Measurements from ENCODE around the gene SP140L.
A peak's percentile ranks its signal among the peaks of the same experiment; 100 is the strongest.
"Not testable (repeated sequence)": the region's sequence is repeated elsewhere in the genome, so short reads cannot be mapped to it uniquely, and the experiment has no call there.

The SP140L gene

DNA sequence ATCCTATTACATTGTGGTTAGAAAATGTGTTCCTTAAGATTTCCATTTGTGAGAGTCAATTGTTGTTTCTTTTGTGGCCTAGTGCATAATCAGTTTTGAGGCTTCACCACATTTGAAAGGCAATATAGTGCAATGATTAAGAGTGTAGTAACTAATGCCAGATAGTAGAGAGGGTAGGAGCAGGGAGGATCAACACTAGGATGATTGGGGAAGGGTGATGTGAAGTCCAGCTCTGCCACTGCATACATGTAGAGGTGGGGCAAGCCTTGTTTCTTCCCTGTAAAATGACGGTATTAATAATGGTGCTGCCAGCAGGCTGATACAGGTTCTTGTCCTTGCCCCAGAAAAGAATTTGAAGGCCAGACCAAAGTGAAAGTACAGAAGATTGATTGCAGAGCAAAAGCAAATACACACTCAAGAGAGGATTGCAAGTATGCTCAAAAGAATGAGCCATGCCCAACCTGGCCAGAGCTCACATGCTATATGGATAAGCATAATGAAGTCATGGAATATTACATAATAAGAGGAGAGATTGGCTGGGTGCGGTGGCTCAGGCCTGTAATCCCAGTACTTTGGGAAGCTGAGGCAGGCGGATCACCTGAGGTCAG is 97.0 kb downstream of the SP140L start:
- peak; percentile 30 to 44 for ATAC-seq

DNA sequence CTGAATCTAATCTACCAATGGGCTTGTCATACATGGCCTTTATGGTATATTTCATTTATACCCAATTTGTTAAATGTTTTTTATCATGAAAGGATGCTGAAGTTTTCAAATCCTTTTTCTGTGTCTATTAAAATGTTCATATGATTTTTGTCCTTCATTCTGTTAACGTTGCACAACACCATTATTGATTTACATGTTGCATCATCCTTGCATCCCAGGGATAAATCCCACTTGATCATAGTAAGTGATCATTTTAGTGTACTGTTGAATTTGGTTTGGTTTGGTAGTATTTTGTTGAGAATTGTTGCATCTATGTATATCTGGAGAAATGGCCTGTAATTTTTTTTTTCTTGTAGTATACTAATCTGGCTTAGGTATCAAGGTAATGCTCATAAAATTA is 98.4 kb downstream of the SP140L start:
- ATAC-seq = no peak

DNA sequence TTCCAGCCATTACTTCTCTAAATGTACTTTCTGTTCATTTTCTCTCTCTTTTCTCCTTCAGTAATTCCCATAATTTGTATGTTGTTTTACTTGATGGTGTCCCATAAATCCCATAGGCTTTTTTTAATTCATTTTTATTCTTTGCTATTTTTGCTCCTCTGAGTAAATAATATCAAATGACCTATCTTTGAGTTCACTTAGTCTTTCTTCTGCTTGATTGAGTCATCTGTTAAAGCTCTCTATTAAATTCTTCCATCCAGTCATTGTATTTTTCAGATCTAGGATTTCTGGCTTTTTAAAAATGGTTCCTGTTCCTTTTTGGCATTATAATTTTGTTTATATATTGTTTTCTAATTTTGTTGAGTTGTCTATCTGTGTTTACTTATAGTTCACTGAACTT is 102.5 kb downstream of the SP140L start:
- ATAC-seq = no peak

DNA sequence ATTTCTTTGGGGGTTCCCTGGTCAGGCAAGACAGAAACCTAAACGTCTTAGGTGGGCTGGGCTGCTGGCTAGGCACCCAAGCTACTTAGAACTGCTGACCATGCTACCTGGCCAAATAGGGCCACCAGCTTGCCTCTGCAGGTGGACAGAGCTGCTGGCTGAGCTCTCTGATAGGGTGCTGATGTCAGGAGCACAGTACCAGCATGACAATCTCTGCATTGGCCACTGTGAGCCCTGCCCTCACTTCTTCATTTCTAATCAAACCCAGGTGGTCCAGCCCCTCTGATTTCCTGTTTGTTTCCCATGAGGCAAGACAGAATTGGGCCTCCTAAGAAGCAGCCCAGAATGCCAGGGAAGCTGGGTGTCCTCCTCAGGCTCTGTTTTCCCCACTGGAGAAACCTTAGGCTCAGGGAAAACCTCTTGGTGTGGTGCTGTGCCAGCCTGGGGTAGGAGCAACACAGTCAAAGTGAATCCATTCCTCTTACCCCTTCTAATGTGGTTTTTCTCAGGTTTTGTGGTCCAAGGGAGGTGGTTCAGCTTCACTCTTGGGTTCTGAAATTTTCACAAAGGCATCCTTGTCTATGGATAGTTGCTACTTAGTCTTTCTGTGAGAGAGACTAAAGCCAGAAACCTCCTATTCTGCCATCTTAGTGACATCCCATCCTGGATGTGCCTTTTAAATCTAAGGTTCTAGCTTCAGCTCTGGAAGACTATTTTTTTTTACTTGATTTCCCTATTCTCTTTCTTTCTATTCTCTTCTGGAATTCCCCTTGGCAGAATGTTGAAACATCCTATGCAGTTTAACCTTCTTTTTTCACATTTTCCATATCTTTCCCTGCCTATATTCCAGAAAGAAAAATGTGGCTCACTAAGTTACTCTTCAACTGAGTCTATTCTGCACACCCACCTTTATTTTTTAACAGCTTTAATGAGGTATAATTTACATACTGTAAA is 104.2 kb downstream of the SP140L start:
- ATAC-seq = peak in 1 of 2 donors; percentile 29

DNA sequence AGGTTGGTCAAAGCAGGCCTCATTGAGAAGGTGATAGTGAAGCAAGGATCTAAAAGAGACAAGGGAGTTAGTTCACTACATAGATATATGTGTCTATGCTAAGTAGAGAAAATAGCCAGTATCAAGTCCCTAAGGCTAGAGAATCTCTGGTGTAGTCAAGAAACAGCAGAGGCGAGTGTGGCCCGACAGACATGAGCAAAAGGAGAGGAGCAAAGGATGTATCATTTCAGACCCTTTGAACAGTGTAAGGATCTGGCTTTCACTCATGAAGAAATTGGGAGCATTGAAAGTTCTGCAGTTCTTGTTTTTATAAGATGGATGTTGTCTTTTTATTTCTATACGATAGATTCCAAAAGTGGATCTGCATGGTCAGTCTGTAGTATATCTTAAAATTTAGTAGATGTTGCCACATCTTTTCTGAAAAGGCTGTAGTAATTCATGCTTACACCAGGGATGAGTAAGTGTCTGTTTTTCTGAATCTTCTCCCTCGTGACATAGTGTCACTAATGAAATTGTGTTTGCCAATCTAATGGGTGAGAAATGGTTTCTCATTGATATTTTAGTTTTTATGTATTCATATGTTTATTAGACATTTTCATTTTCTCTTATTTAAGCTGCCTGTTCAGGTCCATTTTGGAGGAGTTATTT is 107.8 kb downstream of the SP140L start:
- peak; percentile 46 to 52 for ATAC-seq

DNA sequence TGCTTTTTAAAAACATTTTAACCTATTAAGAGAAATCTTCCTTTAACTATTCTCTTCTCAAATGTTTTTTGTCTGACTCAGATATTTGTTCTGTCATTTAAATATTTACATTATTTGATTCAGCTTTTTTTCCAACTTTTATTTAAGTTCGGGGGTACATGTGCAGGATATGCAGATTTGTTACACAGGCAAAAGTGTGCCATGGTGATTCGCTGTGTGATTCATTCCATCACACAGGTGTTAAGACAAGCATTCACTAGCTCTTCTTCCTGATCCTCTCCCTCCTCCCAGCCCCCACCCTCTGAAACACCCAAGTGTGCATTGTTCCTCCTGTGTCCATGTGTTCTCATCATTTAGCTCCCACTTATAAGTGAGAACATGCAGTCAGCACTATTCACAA is 108.4 kb downstream of the SP140L start:
- peak; percentile 47 to 61 for ATAC-seq

DNA sequence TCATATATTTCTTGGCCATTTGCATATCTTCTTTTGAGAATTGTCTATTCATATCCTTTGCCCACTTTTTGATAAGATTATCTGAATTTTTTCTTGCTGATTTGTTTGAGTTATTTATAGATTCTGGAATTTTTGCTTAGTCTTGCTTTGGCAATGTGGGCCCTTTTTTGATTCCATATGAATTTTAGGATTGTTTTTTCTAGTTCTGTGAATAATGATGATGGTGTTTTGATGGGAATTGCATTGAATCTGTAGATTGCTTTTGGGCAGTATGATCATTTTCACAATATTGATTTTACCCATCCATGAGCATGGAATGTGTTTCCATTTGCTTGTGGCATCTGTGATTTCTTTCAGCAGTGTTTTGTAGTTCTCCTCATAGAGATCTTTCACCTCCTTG is 112.1 kb downstream of the SP140L start:
- not testable (repeated sequence) for ATAC-seq

DNA sequence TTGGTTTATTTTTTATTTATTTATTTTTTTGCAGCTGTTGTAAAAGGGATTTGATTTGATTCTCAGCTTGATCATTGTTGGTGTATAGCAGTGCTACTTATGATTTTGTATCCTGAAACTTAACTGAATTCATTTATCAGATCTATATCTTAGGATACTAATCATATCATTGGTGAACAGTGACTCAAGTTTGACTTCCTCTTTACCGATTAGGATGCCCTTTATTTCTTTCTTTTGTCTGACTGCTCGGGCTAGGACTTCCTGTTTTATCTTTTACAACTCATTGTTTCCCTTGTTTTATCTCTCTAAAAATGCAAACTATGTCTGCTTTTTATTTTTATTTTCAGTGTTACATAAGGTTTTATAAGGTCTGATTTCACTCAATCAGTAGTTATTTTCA is 112.6 kb downstream of the SP140L start:
- ATAC-seq = peak; percentile 60 to 64

DNA sequence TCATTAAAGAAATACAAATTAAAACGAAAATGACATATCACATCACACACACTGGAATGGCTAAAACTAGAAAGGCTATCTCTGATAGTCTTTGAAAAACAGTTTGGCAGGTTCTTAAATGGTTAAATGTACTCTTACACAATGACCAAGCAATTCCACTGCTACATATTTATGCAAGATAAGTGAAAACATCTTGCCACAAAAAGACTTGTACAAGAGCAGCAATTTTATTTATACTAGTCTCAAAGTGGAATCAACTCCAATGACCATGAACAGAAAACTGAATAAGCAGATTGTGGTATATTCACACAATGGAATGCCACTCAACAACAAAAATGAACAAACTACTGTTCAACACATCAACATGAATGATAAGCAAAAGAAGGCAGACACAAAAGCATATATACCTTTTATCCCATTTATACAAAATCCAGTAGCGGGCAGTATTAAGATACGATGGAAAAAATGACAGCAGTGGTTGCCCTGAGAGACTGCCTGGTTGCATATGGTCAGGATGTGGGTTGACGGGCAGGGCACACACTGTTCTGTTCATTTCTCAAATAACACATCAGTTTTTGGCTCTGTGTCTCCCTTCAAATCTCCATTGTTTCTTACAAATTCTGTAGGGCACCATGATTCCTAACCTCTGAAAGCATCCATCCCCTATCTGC is 114.4 kb downstream of the SP140L start:
- peak; percentile 70 to 72 for ATAC-seq

DNA sequence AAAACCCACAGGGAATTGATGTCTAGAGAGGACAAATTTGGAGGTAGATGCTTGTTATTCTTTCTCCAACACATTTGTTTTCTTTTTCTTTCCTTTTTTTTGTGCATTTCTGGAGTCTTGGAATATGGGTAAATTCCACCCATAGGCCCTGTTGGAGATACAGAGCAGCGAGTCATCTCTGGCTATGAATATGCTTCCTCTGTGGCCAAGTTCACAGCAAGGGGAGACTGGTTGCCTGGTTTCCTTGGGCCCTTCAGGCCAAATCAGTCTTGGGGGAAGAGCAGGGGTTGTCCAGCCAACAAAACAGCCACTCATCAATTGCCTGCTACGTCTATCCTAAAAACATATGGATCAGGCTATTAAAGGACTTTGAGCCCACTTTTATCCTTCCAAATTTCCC is 116.5 kb downstream of the SP140L start:
- no peak for ATAC-seq

DNA sequence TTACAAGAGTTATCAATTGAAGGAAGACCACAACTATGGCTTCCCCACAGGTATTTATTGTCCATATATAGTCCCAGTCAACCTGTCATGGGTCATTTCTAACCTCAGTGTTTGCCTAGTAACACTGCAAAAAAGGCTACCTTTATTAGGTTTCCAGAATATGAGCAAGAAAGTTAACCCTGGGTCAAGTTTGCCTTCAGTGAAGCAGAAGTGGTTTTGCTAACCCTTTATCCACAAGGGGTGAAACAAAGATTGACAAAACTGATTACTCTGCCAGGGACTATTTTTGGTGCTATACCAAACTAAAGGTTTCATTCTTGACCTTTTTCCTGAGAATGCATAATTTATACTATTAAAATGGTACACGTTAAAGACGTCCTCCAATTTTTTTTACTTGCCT is 117.8 kb downstream of the SP140L start:
- no peak for ATAC-seq

DNA sequence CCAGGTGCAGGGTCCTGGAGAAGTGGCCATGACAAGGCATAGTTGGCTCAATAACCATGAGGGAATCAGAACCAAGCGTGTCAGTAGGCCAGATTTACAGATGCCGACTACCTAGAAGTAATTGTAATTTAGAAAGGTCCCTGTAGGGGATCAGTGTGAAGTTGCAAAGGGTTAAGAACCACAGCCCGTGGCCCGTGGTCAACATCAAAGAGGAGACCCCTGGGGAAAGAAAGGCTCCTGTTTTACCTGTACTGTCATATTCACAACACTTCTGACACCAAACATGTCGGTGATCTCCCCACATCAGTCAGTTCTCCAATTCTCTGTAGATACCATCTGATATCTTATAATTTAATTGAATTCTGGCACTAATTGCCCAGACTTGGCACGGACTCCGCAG is 120.0 kb downstream of the SP140L start:
- no peak for ATAC-seq

DNA sequence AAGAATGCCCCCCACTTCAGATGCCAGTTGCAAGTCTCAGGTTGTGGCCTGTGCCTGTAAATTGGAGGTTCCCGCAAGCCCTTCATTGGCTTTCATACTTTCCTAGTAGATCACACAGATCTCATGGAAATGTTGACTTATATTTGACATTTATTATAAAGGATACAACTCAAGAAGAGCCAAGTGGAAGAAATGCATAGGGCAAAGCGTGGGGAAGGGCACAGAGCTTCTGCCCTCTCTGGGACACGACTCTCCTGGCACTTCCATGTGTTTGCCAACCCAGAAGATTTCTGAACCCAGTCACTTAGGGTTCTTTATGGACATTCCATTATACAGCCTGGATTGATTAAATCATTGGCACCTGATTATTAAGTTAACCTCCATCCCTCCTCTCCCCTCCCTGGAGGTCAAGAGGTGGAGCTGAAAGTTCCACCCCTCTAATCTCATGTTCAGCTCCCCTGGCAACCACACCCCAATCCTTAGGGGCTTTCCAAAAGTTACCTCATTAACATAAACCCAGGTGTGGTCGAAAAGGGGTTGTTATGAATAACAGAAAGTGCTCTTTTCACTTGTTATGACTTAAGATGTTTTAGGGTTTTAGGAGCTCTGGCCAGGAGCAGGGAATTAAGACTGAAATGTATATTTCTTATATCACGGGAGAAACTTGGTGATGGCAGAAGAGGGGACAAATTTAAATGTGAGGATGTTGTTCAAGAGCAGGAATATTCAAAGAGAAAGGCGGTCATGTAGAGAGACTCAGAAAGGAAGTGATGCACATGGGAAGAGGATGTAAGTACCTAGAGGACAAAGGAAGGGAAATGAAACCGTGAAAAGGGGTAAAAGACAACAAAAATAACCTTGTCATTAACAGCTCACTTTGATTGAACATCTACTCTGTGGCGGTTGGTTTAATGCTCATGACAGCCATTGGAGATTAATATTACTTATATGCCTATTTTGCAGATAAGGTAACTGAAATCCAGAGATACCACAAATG is 120.8 kb downstream of the SP140L start:
- peak; percentile 91 for ATAC-seq

DNA sequence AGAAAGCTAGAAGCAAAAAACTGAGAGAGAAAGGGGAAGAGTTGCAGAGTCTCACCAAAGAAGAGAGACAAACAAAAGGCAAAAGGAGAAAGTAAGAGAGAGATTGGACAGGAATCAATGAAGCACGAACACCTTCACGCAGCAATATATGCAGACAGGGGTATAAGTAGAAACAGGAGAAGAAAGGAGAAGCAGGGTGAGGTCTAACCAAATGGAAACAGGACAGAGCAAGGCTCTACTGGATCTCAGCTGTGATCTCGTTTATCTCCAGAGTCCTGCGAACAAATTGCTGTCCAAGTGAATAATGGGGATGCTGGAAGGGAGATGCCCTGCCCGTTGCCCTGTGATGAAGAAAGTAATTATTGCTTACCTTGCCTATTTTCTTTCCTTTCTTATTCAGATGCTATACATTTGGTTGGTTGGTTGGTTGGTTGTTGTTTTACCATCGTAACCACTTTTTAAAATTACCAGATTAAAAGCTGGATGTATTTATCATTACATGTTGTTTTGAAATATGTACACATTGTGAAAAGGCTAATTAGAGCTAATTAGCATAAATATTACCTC is 123.0 kb downstream of the SP140L start:
- no peak for ATAC-seq

DNA sequence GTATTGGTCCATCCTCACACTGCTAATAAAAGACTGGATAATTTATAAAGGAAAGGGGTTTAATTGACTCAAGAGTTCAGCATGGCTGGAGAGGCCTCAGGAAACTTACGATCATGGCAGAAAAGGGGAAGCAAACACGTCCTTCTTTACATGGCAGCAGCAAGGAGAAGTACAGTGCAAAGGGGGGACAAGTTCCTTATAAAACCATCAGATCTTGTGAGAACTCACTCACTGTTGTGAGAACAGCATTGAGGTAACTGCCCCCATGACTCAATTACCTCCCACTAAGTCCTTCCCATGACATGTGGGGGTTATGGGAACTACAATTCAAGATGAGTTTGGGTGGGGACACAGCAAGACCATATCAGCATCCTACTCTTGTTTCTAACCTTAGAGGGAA is 126.0 kb downstream of the SP140L start:
- ATAC-seq = no peak
